Prostate gland (tissue), 2 donors: ENCODE results near the gene CRLF1. TPM values are rescaled to one million over a fixed set of nuclear protein-coding genes. Genes with fewer than 3 reads are reported as not detected.

Source experiments
- DNase-seq: peaks from one replicate; pipeline ENCODE4 v3.0.0-alpha.2; 2019; ENCODE audit warnings: low spot score
- H3K27ac ChIP-seq, 2 donors: fragments of 200-600 bp; sonication (generic); 2 replicates each; pipeline ENCODE4 v1.5.1; 2017 to 2019
- H3K27me3 ChIP-seq: fragments of 200-600 bp; sonication (generic); replicated peaks from 2 replicates; pipeline ENCODE4 v1.5.1; 2019; ENCODE audit not compliant: insufficient read depth
- H3K36me3 ChIP-seq, 2 donors: fragments of 200-600 bp; sonication (generic); 1 replicate in 1 of 2; 2 replicates in 1 of 2; pipeline versions ENCODE4 v1.5.1 to v1.8.1; 2017 to 2019
- H3K4me1 ChIP-seq: fragments of 200-600 bp; sonication (generic); replicated peaks from 2 replicates; pipeline ENCODE4 v1.5.1; 2019
- H3K4me3 ChIP-seq, 2 donors: fragments of 200-600 bp; sonication (generic); 2 replicates each; pipeline ENCODE4 v1.5.1; 2017 to 2019
- H3K9me3 ChIP-seq: fragments of 200-600 bp; sonication (generic); 2 replicates; pipeline ENCODE4 v1.5.1; 2017
- POLR2A ChIP-seq: fragments of 450-650 bp; IDR thresholded peaks from one replicate; pipeline ENCODE4 v1.6.1; 2016; ENCODE audit warnings: antibody characterized with exemption, mild to moderate bottlenecking
- POLR2AphosphoS5 ChIP-seq: sonication (generic); formaldehyde crosslinking; IDR thresholded peaks from one replicate; pipeline ENCODE4 v1.6.1; 2017; ENCODE audit warnings: antibody characterized with exemption
- WGBS: methylation state at CpG from one replicate; pipeline ENCODE4 v1.1.5; 2018; 5-methylcytosine and 5-hydroxymethylcytosine counted together
- intact Hi-C: fragments of 100-400 bp; cut with DNase I; formaldehyde crosslinking; loops from one replicate; pipeline ENCODE4 v1.14.2; 2022
- total RNA-seq, 2 donors: library from RNA; depleted of rRNA; stranded (reverse); fragments of >200 nt; gene quantifications; one replicate each; pipeline ENCODE4 v1.1.0, GENCODE V29; 2016
- TF ChIP-seq, protein P1 (sequence below), 4 experiments: fragments of 200-600 bp in 2 of 4; fragments of 450-650 bp in 2 of 4; sonication (generic) in 2 of 4; IDR thresholded peaks; 1 replicate in 3 of 4; 2 replicates in 1 of 4; pipeline ENCODE4 v1.5.1; 2016 to 2019; ENCODE audit warnings: antibody characterized with exemption in 4 of 4, mild to moderate bottlenecking in 2 of 4, moderate library complexity in 2 of 4

Gene CRLF1
- total RNA-seq, 2 donors from 2014 or later, result 2.6 to 12.6 TPM

DNA sequence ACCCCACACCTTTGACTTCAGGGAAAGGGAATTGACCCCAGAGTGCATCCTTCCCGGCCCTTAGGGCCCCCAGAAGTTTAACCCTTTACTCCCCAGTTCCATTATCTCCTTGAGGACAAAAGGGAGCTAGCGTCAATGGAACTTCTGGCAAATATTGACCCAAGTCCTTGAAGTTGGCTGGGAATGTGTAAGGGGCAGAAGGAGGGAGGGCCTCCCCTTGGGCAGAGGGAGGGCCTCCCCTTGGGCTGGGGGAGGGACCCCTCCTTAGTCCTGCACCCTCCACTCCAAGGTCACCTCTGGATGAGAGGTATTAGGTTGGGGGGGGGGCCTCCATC lies 3.1 kb upstream of the CRLF1 start:
- Histone ChIP-seq H3K4me1 (peaks cover 18% of the 10 kb centered on the region), H3K9me3 (no peaks in the 10 kb centered on the region), H3K27ac (no peak overlapping the region), H3K27me3 (peaks cover 59% of the 10 kb centered on the region), H3K36me3 (no peaks in the 10 kb centered on the region), H3K4me3 (no peak overlapping the region)
- 52% methylated on average over 2 of the region's 2 CpGs for WGBS
- intact Hi-C loops, result no loop called here
- DNase-seq, result no peak
- TF ChIP-seq, protein P1, sequence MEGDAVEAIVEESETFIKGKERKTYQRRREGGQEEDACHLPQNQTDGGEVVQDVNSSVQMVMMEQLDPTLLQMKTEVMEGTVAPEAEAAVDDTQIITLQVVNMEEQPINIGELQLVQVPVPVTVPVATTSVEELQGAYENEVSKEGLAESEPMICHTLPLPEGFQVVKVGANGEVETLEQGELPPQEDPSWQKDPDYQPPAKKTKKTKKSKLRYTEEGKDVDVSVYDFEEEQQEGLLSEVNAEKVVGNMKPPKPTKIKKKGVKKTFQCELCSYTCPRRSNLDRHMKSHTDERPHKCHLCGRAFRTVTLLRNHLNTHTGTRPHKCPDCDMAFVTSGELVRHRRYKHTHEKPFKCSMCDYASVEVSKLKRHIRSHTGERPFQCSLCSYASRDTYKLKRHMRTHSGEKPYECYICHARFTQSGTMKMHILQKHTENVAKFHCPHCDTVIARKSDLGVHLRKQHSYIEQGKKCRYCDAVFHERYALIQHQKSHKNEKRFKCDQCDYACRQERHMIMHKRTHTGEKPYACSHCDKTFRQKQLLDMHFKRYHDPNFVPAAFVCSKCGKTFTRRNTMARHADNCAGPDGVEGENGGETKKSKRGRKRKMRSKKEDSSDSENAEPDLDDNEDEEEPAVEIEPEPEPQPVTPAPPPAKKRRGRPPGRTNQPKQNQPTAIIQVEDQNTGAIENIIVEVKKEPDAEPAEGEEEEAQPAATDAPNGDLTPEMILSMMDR (IDR thresholded peaks at IDR 0.05), result no peak
- no peak for TF ChIP-seq POLR2AphosphoS5

DNA sequence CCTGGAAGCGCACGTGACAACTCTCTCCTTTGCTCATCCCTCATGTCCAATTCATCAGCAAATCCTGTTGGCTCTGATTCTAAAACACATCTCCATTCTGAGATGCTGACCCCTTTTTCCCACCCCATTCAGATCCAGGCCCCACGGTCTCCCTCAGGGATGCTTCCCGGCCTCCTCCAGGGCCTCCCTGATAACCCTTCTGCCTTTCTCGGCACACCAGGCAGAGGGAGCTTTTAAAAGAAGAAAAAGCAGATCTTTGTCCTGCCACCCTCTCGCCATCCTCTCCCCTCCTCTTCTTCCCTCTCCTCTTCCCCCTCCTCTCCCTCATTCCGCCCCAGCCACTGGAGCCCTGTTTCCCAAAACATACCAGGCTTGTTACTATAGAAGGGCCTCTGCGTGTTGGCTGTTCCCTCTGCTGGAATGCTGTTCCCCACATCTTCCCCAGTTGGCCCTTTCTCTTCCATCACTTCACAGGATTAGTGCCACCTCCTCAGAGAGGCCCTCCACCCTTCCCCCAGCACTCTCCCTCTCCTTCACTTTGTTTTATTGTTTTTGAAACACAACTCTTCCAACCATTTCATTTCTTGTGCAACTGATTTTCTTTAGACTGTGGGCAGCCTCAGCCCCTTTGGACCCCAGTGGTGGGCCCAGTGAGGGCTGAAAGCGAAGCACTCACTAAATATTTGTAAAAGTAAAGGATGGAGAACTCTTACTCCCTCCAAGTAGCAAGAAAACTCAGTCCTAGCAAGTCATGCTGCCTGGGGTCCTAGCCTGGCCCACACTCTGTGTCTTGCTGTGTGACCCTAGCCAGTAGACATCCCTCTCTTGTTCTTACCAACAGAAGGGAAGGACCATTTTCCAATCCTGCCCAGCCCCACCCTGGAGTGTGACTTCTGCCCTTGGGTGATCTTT lies 2.5 kb upstream of the CRLF1 start:
- Histone ChIP-seq H3K27ac (no peak overlapping the region), H3K4me1 (peaks cover 18% of the 10 kb centered on the region), H3K9me3 (no peaks in the 10 kb centered on the region), H3K27me3 (peaks cover 59% of the 10 kb centered on the region), H3K36me3 (no peaks in the 10 kb centered on the region), H3K4me3 (no peak overlapping the region)
- WGBS, result 76% methylated on average over 9 of the region's 9 CpGs
- TF ChIP-seq, protein P1 (IDR thresholded peaks at IDR 0.05), result no peak
- TF ChIP-seq POLR2A (no peak), POLR2AphosphoS5 (no peak)
- intact Hi-C loops, result no loop called here
- DNase-seq, result no peak

DNA sequence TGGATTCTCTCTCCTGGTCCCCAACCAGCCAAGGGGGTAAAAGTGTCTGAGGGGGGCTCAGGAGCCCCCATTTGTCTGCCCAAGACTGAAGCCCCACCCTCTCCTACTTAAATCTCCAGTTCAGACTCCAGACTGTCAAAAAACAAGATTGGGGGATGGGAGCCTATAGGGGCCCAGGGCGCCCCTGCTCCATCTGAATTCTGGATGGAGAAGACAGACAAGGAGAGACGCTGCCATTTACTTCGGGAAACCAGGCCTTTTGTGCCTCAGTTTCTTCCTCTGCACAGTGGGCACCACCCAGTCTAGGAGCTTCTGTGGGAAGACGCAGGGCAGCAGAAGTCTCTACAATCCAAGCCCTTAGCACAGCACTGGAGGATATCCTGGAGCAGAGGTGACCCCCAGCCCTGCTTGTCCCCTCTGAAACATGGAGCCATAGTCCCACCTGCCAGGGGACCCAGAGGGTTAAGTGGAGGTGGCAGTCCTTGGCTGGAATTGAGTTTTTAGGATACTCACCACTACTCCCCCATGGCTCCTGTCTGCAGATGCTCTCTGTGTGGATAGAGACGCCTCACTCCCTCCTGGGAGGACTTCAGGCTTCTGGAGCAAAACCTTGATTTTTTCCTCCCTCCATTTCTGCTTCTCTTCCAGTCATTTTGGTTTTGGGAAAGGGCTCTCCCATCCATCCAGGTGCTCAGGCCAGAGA lies 1.7 kb upstream of the CRLF1 start:
- Histone ChIP-seq H3K9me3 (no peaks in the 10 kb centered on the region), H3K4me1 (peaks cover 18% of the 10 kb centered on the region), H3K27ac (no peak overlapping the region), H3K36me3 (no peaks in the 10 kb centered on the region), H3K4me3 (no peak overlapping the region), H3K27me3 (peaks cover 54% of the 10 kb centered on the region)
- no peak for DNase-seq
- TF ChIP-seq POLR2A (no peak), POLR2AphosphoS5 (no peak)
- TF ChIP-seq, protein P1 (IDR thresholded peaks at IDR 0.05), result no peak
- 56% methylated on average over 5 of the region's 5 CpGs for WGBS
- intact Hi-C loops, result no loop called here

DNA sequence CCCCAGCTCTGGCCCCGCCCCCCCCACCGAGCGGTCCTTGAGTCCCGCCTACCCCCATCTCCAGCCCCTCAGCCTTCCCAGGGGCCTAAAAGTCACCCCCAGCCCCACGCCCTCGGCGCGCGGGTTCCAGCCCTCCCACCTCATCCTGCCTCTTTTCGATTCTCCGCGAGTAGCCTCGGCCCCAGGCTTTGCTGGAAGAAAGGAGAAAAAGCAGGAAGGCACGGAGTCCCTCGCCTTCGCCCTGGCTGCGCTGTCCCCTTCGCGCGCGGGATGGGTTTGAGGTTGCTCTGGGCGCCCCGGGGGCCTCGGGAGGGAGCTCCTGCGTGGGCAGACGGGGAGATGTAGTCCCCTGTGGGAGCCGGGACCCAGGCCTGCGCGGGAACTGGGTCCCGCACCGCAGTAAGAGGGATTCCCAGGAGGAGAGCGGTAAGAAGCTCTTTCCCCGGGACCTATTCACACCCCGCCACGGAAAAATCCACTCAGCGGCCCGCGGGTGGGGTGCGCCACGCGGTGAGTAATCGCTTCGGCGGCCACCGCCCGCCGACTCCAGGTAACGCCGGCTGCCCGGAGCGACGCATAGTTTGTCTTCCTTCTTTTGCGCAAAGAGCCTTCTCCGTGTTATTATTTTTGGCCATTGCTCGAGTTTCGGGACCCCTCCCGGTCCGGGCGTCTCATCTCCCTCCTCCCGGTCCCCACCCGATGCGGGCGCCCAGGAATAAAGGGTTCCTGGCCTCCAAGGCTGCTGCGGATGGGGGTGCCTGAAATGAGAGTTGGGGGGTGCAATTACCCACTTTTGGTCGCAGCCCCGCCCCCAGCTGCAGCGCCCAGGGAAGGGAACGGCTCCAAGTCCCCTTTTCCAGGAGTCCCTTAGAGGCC lies 865 bp upstream of the CRLF1 start:
- 2% methylated on average over 37 of the region's 68 CpGs for WGBS

More for the DNA sequence above, 865 bp upstream of the CRLF1 start:
- TF ChIP-seq POLR2A, result no peak
- TF ChIP-seq, protein P1 (IDR thresholded peaks at IDR 0.05), result peak in 1 of 4 experiments; percentile 5
- Histone ChIP-seq H3K4me1 (peaks cover 16% of the 10 kb centered on the region), H3K9me3 (no peaks in the 10 kb centered on the region), H3K27ac (no peak overlapping the region), H3K36me3 (no peaks in the 10 kb centered on the region), H3K4me3 (peak overlapping the region in 1 of 2 donors; percentile 16), H3K27me3 (peaks cover 49% of the 10 kb centered on the region)
- no peak for DNase-seq
- intact Hi-C loops, result no loop called here
